ENCODE measurements around the gene YIPF4.
"Not testable (repeated sequence)": the region's sequence is repeated elsewhere in the genome, so short reads cannot be mapped to it uniquely, and the experiment has no call there.

Gene YIPF4

GRCh38 chr2:32277674-32278477 lies at the start of gene YIPF4:
Gene YIPF4 (plus strand): TSS chr2:32277904. CDS start chr2:32278156, 252 bp downstream.
- peak; percentile 84 to 89 for DNase-seq

GRCh38 chr2:32228181-32228580 lies 49.5 kb upstream of the YIPF4 start:
- DNase-seq, result no peak

GRCh38 chr2:32229635-32230034 lies 48.1 kb upstream of the YIPF4 start:
- DNase-seq, result no peak

- DNase-seq, result no peak
Observed at GRCh38 chr2:32231959-32232358, 45.7 kb upstream of the YIPF4 start.

GRCh38 chr2:32235315-32235714 lies 42.4 kb upstream of the YIPF4 start:
- DNase-seq, result no peak

- no peak for DNase-seq
Observed at GRCh38 chr2:32237488-32237887, 40.2 kb upstream of the YIPF4 start.

GRCh38 chr2:32237996-32238395 lies 39.7 kb upstream of the YIPF4 start:
- no peak for DNase-seq

GRCh38 chr2:32242331-32242730 lies 35.4 kb upstream of the YIPF4 start:
- DNase-seq, result no peak

- DNase-seq, result no peak
Observed at GRCh38 chr2:32246911-32247310, 30.8 kb upstream of the YIPF4 start.

- no peak for DNase-seq
Observed at GRCh38 chr2:32248299-32248698, 29.4 kb upstream of the YIPF4 start.

- no peak for DNase-seq
Observed at GRCh38 chr2:32249731-32250236, 27.9 kb upstream of the YIPF4 start.

GRCh38 chr2:32250290-32250689 lies 27.4 kb upstream of the YIPF4 start:
- no peak for DNase-seq

- DNase-seq, result no peak
Observed at GRCh38 chr2:32258242-32258641, 19.5 kb upstream of the YIPF4 start.

- no peak for DNase-seq
Observed at GRCh38 chr2:32260376-32260775, 17.3 kb upstream of the YIPF4 start.

- DNase-seq, result no peak
Observed at GRCh38 chr2:32262105-32262504, 15.6 kb upstream of the YIPF4 start.

GRCh38 chr2:32264422-32265105 lies 13.1 kb upstream of the YIPF4 start, which contains the start of gene NLRC4:
Gene NLRC4 (minus strand): TSS chr2:32264886. CDS start chr2:32256775, 8,111 bp downstream.
- no peak for DNase-seq

- no peak for DNase-seq
Observed at GRCh38 chr2:32271063-32271462, 6.6 kb upstream of the YIPF4 start.

GRCh38 chr2:32272279-32272678 lies 5.4 kb upstream of the YIPF4 start:
- DNase-seq, result no peak

GRCh38 chr2:32274289-32274688 lies 3.4 kb upstream of the YIPF4 start:
- no peak for DNase-seq

- DNase-seq, result not testable (repeated sequence)
Observed at GRCh38 chr2:32275790-32276189, 1.9 kb upstream of the YIPF4 start.

- no peak for DNase-seq
Observed at GRCh38 chr2:32277363-32277673, 386 bp upstream of the YIPF4 start.

GRCh38 chr2:32278478-32278853 lies 762 bp downstream of the YIPF4 start:
- no peak for DNase-seq

- DNase-seq, result no peak
Observed at GRCh38 chr2:32284321-32284720, 6.6 kb downstream of the YIPF4 start.

Data from activated CD4-positive, alpha-beta T cell treated with anti-CD3 and anti-CD28 coated beads, Interleukin-2, amount 50 U/mL, for 48 hours (primary cell).